H9 (cell line): ENCODE data around the gene CCSER1. TPM values are rescaled to one million over a fixed set of nuclear protein-coding genes. Genes with fewer than 3 reads are reported as not detected.

Source experiments
- DNase-seq: peaks from one replicate; pipeline ENCODE4 v3.0.0-alpha.2; 2017
- H2AFZ ChIP-seq: one replicate; pipeline ENCODE4 v1.6.1; 2013; ENCODE audit warnings: mild to moderate bottlenecking, low read length, control low read depth, moderate library complexity
- H2AK5ac ChIP-seq: 2 replicates; pipeline ENCODE4 v1.6.1; 2013; ENCODE audit warnings: low read length, control low read depth, mixed read lengths; ENCODE audit not compliant: insufficient read length
- H2BK120ac ChIP-seq: one replicate; pipeline ENCODE4 v1.6.1; 2013; ENCODE audit warnings: low read depth, mild to moderate bottlenecking, low read length, control low read depth, inconsistent platforms; ENCODE audit not compliant: poor library complexity, severe bottlenecking
- H2BK12ac ChIP-seq: 2 replicates; pipeline ENCODE4 v1.6.1; 2013; ENCODE audit warnings: low read length, control low read depth, mixed read lengths, low read depth; ENCODE audit not compliant: insufficient read length
- H2BK15ac ChIP-seq: 2 replicates; pipeline ENCODE4 v1.6.1; 2013; ENCODE audit warnings: low read depth, low read length, control low read depth
- H2BK20ac ChIP-seq: one replicate; pipeline ENCODE4 v1.6.1; 2013; ENCODE audit warnings: low read depth, mild to moderate bottlenecking, low read length, control low read depth, inconsistent platforms; ENCODE audit not compliant: poor library complexity, severe bottlenecking
- H2BK5ac ChIP-seq: 2 replicates; pipeline ENCODE4 v1.6.1; 2013; ENCODE audit warnings: low read length, control low read depth, mixed read lengths; ENCODE audit not compliant: insufficient read length
- H3K14ac ChIP-seq: 2 replicates; pipeline ENCODE4 v1.6.1; 2013; ENCODE audit warnings: low read length, control low read depth; ENCODE audit not compliant: insufficient read depth
- H3K18ac ChIP-seq: 2 replicates; pipeline ENCODE4 v1.6.1; 2013; ENCODE audit warnings: low read depth, mild to moderate bottlenecking, mixed read lengths, low read length, control low read depth; ENCODE audit not compliant: insufficient read length
- H3K23ac ChIP-seq: 2 replicates; pipeline ENCODE4 v1.6.1; 2013; ENCODE audit warnings: low read length, control low read depth, mixed read lengths, low read depth; ENCODE audit not compliant: insufficient read length
- H3K23me2 ChIP-seq: 2 replicates; pipeline ENCODE4 v1.6.1; 2013; ENCODE audit warnings: low read depth, mild to moderate bottlenecking, mixed read lengths, low read length, control low read depth; ENCODE audit not compliant: insufficient read length, poor library complexity, severe bottlenecking
- H3K27ac ChIP-seq: 2 replicates; pipeline ENCODE4 v1.5.1; 2013; ENCODE audit warnings: low read length, control low read depth, mixed read lengths, low read depth; ENCODE audit not compliant: insufficient read length
- H3K27me3 ChIP-seq: 2 replicates; pipeline ENCODE4 v1.6.1; 2013; ENCODE audit warnings: low read length, control low read depth, inconsistent platforms; ENCODE audit not compliant: insufficient read depth
- H3K4ac ChIP-seq: 2 replicates; pipeline ENCODE4 v1.6.1; 2013; ENCODE audit warnings: low read depth, mild to moderate bottlenecking, control low read depth, inconsistent platforms, low read length, moderate library complexity
- H3K4me1 ChIP-seq: 2 replicates; pipeline ENCODE4 v1.6.1; 2013; ENCODE audit warnings: low read length, control low read depth, inconsistent platforms; ENCODE audit not compliant: insufficient read depth
- H3K4me2 ChIP-seq: 2 replicates; pipeline ENCODE4 v1.6.1; 2013; ENCODE audit warnings: low read length, control low read depth, mixed read lengths; ENCODE audit not compliant: insufficient read length, insufficient read depth
- H3K56ac ChIP-seq: 2 replicates; pipeline ENCODE4 v1.6.1; 2013; ENCODE audit warnings: low read depth, mild to moderate bottlenecking, mixed read lengths, low read length, control low read depth; ENCODE audit not compliant: insufficient read length
- H3K79me1 ChIP-seq: 2 replicates; pipeline ENCODE4 v1.6.1; 2013; ENCODE audit warnings: low read depth, mild to moderate bottlenecking, moderate library complexity, low read length, control low read depth, inconsistent platforms; ENCODE audit not compliant: insufficient read depth, poor library complexity, severe bottlenecking
- H3K79me2 ChIP-seq: 2 replicates; pipeline ENCODE4 v1.6.1; 2013; ENCODE audit warnings: low read length, control low read depth, inconsistent platforms; ENCODE audit not compliant: insufficient read depth
- H3K9ac ChIP-seq: 2 replicates; pipeline ENCODE4 v1.6.1; 2013; ENCODE audit warnings: low read length, control low read depth, mixed read lengths; ENCODE audit not compliant: insufficient read length; ENCODE audit errors: extremely low read depth
- H3K9me3 ChIP-seq: one replicate; pipeline ENCODE4 v1.6.1; 2013; ENCODE audit warnings: low read depth, low read length, inconsistent platforms; ENCODE audit not compliant: control insufficient read depth
- H3T11ph ChIP-seq: one replicate; pipeline ENCODE4 v1.6.1; 2013; ENCODE audit warnings: mild to moderate bottlenecking, low read length, control low read depth, inconsistent platforms
- H4K20me1 ChIP-seq: one replicate; pipeline ENCODE4 v1.6.1; 2013; ENCODE audit not compliant: control insufficient read depth, insufficient read length, insufficient read depth
- H4K5ac ChIP-seq: 2 replicates; pipeline ENCODE4 v1.6.1; 2013; ENCODE audit warnings: low read depth, mild to moderate bottlenecking, mixed read lengths, low read length, control low read depth; ENCODE audit not compliant: insufficient read length
- H4K8ac ChIP-seq: replicated peaks from 2 replicates; pipeline ENCODE4 v1.6.1; 2013; ENCODE audit warnings: low read length, control low read depth, mixed read lengths, low read depth; ENCODE audit not compliant: insufficient read length
- H4K91ac ChIP-seq: 2 replicates; pipeline ENCODE4 v1.6.1; 2013; ENCODE audit warnings: low read depth, mild to moderate bottlenecking, moderate library complexity, mixed read lengths, low read length, control low read depth; ENCODE audit not compliant: insufficient read length
- H3K27ac Mint-ChIP-seq, 3 experiments: 2 replicates in 2 of 3; 3 replicates in 1 of 3; pipeline ENCODE4 v1.8.0; 2020 to 2021; ENCODE audit warnings: mixed read lengths in 3 of 3, mild to moderate bottlenecking in 1 of 3, moderate library complexity in 1 of 3
- H3K27me3 Mint-ChIP-seq: 2 replicates; pipeline ENCODE4 v1.8.0; 2021; ENCODE audit warnings: low read depth, mild to moderate bottlenecking, moderate library complexity, mixed read lengths
- H3K36me3 Mint-ChIP-seq, 3 experiments: 2 replicates in 2 of 3; 3 replicates in 1 of 3; pipeline ENCODE4 v1.8.0; 2020 to 2021; ENCODE audit warnings: low read depth in 3 of 3, mixed read lengths in 3 of 3; ENCODE audit not compliant: insufficient read depth in 1 of 3
- H3K4me1 Mint-ChIP-seq, 2 experiments: 2 replicates each; pipeline ENCODE4 v1.8.0; 2020; ENCODE audit warnings: mixed read lengths in 2 of 2
- H3K4me3 Mint-ChIP-seq, 2 experiments: 2 replicates in 1 of 2; 3 replicates in 1 of 2; pipeline ENCODE4 v1.8.0; 2020 to 2021; ENCODE audit warnings: mild to moderate bottlenecking in 2 of 2, mixed read lengths in 2 of 2, moderate library complexity in 1 of 2
- H3K9me3 Mint-ChIP-seq, 2 experiments: 2 replicates in 1 of 2; 3 replicates in 1 of 2; pipeline ENCODE4 v1.8.0; 2020; ENCODE audit warnings: mild to moderate bottlenecking in 2 of 2, mixed read lengths in 2 of 2, moderate library complexity in 1 of 2
- WGBS: extraction: QIAGEN DNeasy Blood & Tissue Kit; methylation state at CpG from one replicate; pipeline ENCODE4 v1.1.7; 2013; ENCODE audit warnings: missing lambda C conversion rate, low lambda C conversion rate, mixed read lengths; ENCODE audit not compliant: insufficient read length; ENCODE audit errors: extremely low coverage; 5-methylcytosine and 5-hydroxymethylcytosine counted together
- total RNA-seq: library from RNA; stranded (reverse); gene quantifications from 2 replicates; pipeline ENCODE4 v1.2.1, GENCODE V29; 2021
- TF ChIP-seq, protein P1 (sequence below): fragments of 200-600 bp; sonication (generic); conservative IDR thresholded peaks from 3 replicates; pipeline ENCODE4 v1.8.0; 2021; ENCODE audit warnings: antibody characterized with exemption, mild to moderate bottlenecking

CCSER1 gene
- total RNA-seq, 1 experiment from 2014 or later: 0.37 TPM

DNA sequence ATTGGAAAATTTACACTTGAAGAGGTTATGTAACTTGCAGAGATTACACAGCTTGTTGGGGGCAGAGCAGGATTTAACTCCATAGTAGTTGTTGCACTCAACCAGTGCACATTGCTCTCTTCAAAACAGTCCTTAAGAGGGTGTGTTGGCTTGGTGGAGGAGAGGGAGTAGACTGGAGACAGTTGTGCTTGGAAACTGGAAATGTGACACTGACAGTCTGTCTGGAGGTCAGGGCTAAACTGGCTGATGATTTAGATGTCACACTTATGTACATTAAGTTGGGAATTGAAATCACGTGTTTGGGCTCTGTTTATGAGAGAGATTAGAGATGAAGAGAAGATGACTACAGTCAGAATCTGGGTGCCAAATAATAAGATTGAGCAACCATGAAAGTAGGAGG lies 32.9 kb downstream of the CCSER1 start:
- Mint-ChIP-seq H3K27ac (no peak overlapping the region; a peak in 2 of 7 replicates), H3K9me3 (peaks cover 15 to 20% of the 10 kb centered on the region in 2 experiments), H3K36me3 (peaks cover 3 to 11% (median 6%) of the 10 kb centered on the region in 3 experiments; a peak in 3 of 7 replicates), H3K27me3 (no peaks in the 10 kb centered on the region), H3K4me3 (no peak overlapping the region), H3K4me1 (no peaks in the 10 kb centered on the region)
- Histone ChIP-seq H3K79me1 (no peaks in the 10 kb centered on the region), H4K8ac (no peak overlapping the region), H3K18ac (no peak overlapping the region), H2BK12ac (no peak overlapping the region), H3K4ac (no peak overlapping the region), H2BK15ac (no peak overlapping the region), H2BK120ac (no peak overlapping the region), H3K27ac (no peak overlapping the region), H3K14ac (no peak overlapping the region), H3K27me3 (no peaks in the 10 kb centered on the region), H4K20me1 (no peaks in the 10 kb centered on the region), H3K9ac (no peak overlapping the region), H3K23ac (no peak overlapping the region), H4K5ac (no peak overlapping the region), H3T11ph (no peak overlapping the region), H2BK5ac (no peak overlapping the region), H3K4me1 (no peaks in the 10 kb centered on the region), H2BK20ac (no peak overlapping the region), H2AFZ (no peak overlapping the region), H2AK5ac (no peak overlapping the region), H3K56ac (no peak overlapping the region), H4K91ac (no peak overlapping the region), H3K23me2 (no peaks in the 10 kb centered on the region), H3K79me2 (no peaks in the 10 kb centered on the region), H3K4me2 (no peak overlapping the region), H3K9me3 (peaks cover 5% of the 10 kb centered on the region)
- no CpG with 5 or more reads among the region's 1 CpG for WGBS
- TF ChIP-seq, protein P1, sequence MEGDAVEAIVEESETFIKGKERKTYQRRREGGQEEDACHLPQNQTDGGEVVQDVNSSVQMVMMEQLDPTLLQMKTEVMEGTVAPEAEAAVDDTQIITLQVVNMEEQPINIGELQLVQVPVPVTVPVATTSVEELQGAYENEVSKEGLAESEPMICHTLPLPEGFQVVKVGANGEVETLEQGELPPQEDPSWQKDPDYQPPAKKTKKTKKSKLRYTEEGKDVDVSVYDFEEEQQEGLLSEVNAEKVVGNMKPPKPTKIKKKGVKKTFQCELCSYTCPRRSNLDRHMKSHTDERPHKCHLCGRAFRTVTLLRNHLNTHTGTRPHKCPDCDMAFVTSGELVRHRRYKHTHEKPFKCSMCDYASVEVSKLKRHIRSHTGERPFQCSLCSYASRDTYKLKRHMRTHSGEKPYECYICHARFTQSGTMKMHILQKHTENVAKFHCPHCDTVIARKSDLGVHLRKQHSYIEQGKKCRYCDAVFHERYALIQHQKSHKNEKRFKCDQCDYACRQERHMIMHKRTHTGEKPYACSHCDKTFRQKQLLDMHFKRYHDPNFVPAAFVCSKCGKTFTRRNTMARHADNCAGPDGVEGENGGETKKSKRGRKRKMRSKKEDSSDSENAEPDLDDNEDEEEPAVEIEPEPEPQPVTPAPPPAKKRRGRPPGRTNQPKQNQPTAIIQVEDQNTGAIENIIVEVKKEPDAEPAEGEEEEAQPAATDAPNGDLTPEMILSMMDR: no peak
- DNase-seq: no peak
